ENCODE data around the gene LHFPL6. TPM values are rescaled to one million over a fixed set of nuclear protein-coding genes. Genes with fewer than 3 reads are reported as not detected.

LHFPL6 gene
- total RNA-seq, 1 donor from 2014 or later, result 174 TPM

GRCh38 chr13:39327172-39327479 is 275.9 kb downstream of the LHFPL6 start:
- Mint-ChIP-seq H3K4me1 (ENCODE audit: unreplicated experiment) (peaks cover 60% of the 10 kb centered on the region), H3K36me3 (ENCODE audit: unreplicated experiment) (peaks cover 8% of the 10 kb centered on the region), H3K9me3 (ENCODE audit: unreplicated experiment) (peaks cover 22% of the 10 kb centered on the region), H3K27me3 (ENCODE audit: unreplicated experiment) (no peaks in the 10 kb centered on the region), H3K27ac (ENCODE audit: unreplicated experiment) (peak overlapping the region; percentile 64), H3K4me3 (ENCODE audit: unreplicated experiment) (no peak overlapping the region)
- no peak for TF ChIP-seq CTCF (IDR thresholded peaks at IDR 0.05)
- DNase-seq (ENCODE audit: extremely low spot score, unreplicated experiment), result no peak

GRCh38 chr13:39326469-39327171 is 276.4 kb downstream of the LHFPL6 start:
- Mint-ChIP-seq H3K4me3 (ENCODE audit: unreplicated experiment) (no peak overlapping the region), H3K36me3 (ENCODE audit: unreplicated experiment) (peaks cover 7% of the 10 kb centered on the region), H3K4me1 (ENCODE audit: unreplicated experiment) (peaks cover 65% of the 10 kb centered on the region), H3K9me3 (ENCODE audit: unreplicated experiment) (peaks cover 22% of the 10 kb centered on the region), H3K27ac (ENCODE audit: unreplicated experiment) (peak overlapping the region; percentile 64), H3K27me3 (ENCODE audit: unreplicated experiment) (no peaks in the 10 kb centered on the region)
- TF ChIP-seq CTCF (IDR thresholded peaks at IDR 0.05), result no peak
- no peak for DNase-seq (ENCODE audit: extremely low spot score, unreplicated experiment)

GRCh38 chr13:39324806-39325311 is 278.1 kb downstream of the LHFPL6 start:
- no peak for DNase-seq (ENCODE audit: extremely low spot score, unreplicated experiment)
- H3K9me3 Mint-ChIP-seq (ENCODE audit: unreplicated experiment), result peaks cover 11% of the 10 kb centered on the region
- no peaks in the 10 kb centered on the region for H3K36me3 Mint-ChIP-seq (ENCODE audit: unreplicated experiment)
- H3K4me3 Mint-ChIP-seq (ENCODE audit: unreplicated experiment), result no peak overlapping the region
- H3K27me3 Mint-ChIP-seq (ENCODE audit: unreplicated experiment), result no peaks in the 10 kb centered on the region
- H3K27ac Mint-ChIP-seq (ENCODE audit: unreplicated experiment), result no peak overlapping the region
- TF ChIP-seq CTCF (IDR thresholded peaks at IDR 0.05), result no peak
- H3K4me1 Mint-ChIP-seq (ENCODE audit: unreplicated experiment), result peaks cover 76% of the 10 kb centered on the region

GRCh38 chr13:39322836-39323585 is 280.0 kb downstream of the LHFPL6 start:
- Mint-ChIP-seq H3K27me3 (ENCODE audit: unreplicated experiment) (no peaks in the 10 kb centered on the region), H3K36me3 (ENCODE audit: unreplicated experiment) (peaks cover 2% of the 10 kb centered on the region), H3K9me3 (ENCODE audit: unreplicated experiment) (peaks cover 3% of the 10 kb centered on the region), H3K4me1 (ENCODE audit: unreplicated experiment) (peaks cover 67% of the 10 kb centered on the region), H3K4me3 (ENCODE audit: unreplicated experiment) (no peak overlapping the region), H3K27ac (ENCODE audit: unreplicated experiment) (peak overlapping the region; percentile 50)
- TF ChIP-seq CTCF (IDR thresholded peaks at IDR 0.05), result no peak
- no peak for DNase-seq (ENCODE audit: extremely low spot score, unreplicated experiment)

GRCh38 chr13:39321574-39321973 is 281.4 kb downstream of the LHFPL6 start:
- Mint-ChIP-seq H3K27ac (ENCODE audit: unreplicated experiment) (no peak overlapping the region), H3K9me3 (ENCODE audit: unreplicated experiment) (peaks cover 3% of the 10 kb centered on the region), H3K36me3 (ENCODE audit: unreplicated experiment) (peaks cover 2% of the 10 kb centered on the region), H3K27me3 (ENCODE audit: unreplicated experiment) (no peaks in the 10 kb centered on the region), H3K4me1 (ENCODE audit: unreplicated experiment) (peaks cover 65% of the 10 kb centered on the region), H3K4me3 (ENCODE audit: unreplicated experiment) (no peak overlapping the region)
- TF ChIP-seq CTCF (IDR thresholded peaks at IDR 0.05), result no peak
- DNase-seq (ENCODE audit: extremely low spot score, unreplicated experiment), result no peak

All from osteocyte (in vitro differentiated cells).